ENCODE data around the gene ERCC8. TPM values are rescaled to one million over a fixed set of nuclear protein-coding genes. Genes with fewer than 3 reads are reported as not detected.

The ERCC8 gene
- total and polyA plus RNA-seq, 9 of the 15 experiments (the other 6 are each of a cell fraction or from before 2014, with no cell fraction given), result 10.1 to 41.8 (median 24.4) TPM

DNA sequence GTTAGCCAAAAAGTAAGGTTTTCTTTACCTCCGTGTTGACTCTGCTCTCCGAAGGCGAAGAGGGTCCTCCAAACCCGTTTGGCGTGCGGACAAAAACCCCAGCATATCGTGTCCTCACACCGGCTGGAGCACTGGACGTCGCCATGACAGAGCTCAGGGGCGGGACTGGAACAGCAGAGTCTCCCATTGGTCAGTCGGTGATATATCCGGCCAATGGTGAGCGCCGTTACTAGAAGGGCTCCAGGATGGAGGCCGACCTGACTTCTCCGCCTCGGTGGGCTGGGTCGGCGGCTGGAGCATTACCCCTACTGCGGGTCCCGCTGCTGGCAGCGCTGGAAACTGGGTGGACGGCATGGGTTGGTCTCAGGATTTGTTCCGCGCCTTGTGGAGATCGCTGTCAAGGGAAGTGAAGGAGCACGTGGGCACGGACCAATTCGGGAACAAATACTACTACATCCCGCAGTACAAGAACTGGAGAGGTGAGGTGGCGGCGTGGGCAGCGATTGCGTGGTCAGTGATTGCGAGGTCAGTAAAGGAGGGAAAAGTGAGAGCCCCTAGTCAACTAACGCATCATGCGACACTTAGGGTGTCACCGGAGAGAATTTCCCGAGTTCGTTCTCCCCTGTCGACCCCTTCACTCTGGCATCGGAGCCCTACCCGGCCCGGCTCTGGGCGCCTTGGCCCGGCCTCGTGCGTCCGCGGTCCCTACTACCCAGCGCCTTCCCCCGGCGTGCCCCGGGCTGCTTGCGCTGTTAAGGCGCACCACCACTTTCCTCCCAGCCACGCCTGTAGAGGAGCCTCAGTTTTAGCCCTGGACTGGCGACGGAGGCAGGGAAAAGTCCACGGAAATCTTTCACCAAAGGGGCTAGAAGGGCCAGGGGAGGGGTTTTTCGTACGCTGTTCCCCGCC is at the start of gene ERCC8, which contains the start of gene NDUFAF2 (continued):
- TF ChIP-seq, protein P1, sequence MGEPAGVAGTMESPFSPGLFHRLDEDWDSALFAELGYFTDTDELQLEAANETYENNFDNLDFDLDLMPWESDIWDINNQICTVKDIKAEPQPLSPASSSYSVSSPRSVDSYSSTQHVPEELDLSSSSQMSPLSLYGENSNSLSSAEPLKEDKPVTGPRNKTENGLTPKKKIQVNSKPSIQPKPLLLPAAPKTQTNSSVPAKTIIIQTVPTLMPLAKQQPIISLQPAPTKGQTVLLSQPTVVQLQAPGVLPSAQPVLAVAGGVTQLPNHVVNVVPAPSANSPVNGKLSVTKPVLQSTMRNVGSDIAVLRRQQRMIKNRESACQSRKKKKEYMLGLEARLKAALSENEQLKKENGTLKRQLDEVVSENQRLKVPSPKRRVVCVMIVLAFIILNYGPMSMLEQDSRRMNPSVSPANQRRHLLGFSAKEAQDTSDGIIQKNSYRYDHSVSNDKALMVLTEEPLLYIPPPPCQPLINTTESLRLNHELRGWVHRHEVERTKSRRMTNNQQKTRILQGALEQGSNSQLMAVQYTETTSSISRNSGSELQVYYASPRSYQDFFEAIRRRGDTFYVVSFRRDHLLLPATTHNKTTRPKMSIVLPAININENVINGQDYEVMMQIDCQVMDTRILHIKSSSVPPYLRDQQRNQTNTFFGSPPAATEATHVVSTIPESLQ (CRISPR knock-in tag; IDR thresholded peaks at IDR 0.05), result no peak
- no peak for TF ChIP-seq ZNF253 (CRISPR knock-in tag; conservative IDR thresholded peaks at IDR 0.05)
- no peak for TF ChIP-seq SLC30A9 (CRISPR knock-in tag; IDR thresholded peaks at IDR 0.05)
- no peak for TF ChIP-seq ARNT (IDR thresholded peaks at IDR 0.05)
- TF ChIP-seq FOXP1 (CRISPR knock-in tag; IDR thresholded peaks at IDR 0.05), result peak; percentile 38; the same call in 1 of the 2 replicates
- TF ChIP-seq YY1 (IDR thresholded peaks at IDR 0.05; ENCODE audit: borderline replicate concordance in 1 of 3, control insufficient read depth in 1 of 3, extremely low read depth in 1 of 3, insufficient read depth in 3 of 3, insufficient read length in 1 of 3, insufficient replicate concordance in 2 of 3, low read depth in 1 of 3, low read length in 2 of 3), result peak; percentile 75 to 96 (median 92)
- TF ChIP-seq ZNF695 (CRISPR knock-in tag; IDR thresholded peaks at IDR 0.05), result no peak
- TF ChIP-seq BHLHE40 (IDR thresholded peaks at IDR 0.05; ENCODE audit: low read length), result 0 out of 2 replicates have a peak, but pooled peaks have one; percentile 3
- TF ChIP-seq MAFG (tag; conservative IDR thresholded peaks at IDR 0.05), result no peak
- TF ChIP-seq, protein P2, sequence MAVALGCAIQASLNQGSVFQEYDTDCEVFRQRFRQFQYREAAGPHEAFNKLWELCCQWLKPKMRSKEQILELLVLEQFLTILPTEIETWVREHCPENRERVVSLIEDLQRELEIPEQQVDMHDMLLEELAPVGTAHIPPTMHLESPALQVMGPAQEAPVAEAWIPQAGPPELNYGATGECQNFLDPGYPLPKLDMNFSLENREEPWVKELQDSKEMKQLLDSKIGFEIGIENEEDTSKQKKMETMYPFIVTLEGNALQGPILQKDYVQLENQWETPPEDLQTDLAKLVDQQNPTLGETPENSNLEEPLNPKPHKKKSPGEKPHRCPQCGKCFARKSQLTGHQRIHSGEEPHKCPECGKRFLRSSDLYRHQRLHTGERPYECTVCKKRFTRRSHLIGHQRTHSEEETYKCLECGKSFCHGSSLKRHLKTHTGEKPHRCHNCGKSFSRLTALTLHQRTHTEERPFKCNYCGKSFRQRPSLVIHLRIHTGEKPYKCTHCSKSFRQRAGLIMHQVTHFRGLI (CRISPR knock-in tag; IDR thresholded peaks at IDR 0.05), result no peak
- no peak for TF ChIP-seq LEF1 (IDR thresholded peaks at IDR 0.05)
- peak; percentile 38; the same call in 1 of the 2 replicates for TF ChIP-seq MTA3 (IDR thresholded peaks at IDR 0.05; ENCODE audit: borderline replicate concordance)
- no peak for TF ChIP-seq GABPB1 (CRISPR knock-in tag; IDR thresholded peaks at IDR 0.05)
- TF ChIP-seq, protein P3, sequence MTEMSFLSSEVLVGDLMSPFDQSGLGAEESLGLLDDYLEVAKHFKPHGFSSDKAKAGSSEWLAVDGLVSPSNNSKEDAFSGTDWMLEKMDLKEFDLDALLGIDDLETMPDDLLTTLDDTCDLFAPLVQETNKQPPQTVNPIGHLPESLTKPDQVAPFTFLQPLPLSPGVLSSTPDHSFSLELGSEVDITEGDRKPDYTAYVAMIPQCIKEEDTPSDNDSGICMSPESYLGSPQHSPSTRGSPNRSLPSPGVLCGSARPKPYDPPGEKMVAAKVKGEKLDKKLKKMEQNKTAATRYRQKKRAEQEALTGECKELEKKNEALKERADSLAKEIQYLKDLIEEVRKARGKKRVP (CRISPR knock-in tag; IDR thresholded peaks at IDR 0.05), result no peak
- TF ChIP-seq, protein P4, sequence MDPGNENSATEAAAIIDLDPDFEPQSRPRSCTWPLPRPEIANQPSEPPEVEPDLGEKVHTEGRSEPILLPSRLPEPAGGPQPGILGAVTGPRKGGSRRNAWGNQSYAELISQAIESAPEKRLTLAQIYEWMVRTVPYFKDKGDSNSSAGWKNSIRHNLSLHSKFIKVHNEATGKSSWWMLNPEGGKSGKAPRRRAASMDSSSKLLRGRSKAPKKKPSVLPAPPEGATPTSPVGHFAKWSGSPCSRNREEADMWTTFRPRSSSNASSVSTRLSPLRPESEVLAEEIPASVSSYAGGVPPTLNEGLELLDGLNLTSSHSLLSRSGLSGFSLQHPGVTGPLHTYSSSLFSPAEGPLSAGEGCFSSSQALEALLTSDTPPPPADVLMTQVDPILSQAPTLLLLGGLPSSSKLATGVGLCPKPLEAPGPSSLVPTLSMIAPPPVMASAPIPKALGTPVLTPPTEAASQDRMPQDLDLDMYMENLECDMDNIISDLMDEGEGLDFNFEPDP (CRISPR knock-in tag; IDR thresholded peaks at IDR 0.05), result no peak
- TF ChIP-seq PML (IDR thresholded peaks at IDR 0.05; ENCODE audit: low read length), result no peak
- TF ChIP-seq, protein P5, sequence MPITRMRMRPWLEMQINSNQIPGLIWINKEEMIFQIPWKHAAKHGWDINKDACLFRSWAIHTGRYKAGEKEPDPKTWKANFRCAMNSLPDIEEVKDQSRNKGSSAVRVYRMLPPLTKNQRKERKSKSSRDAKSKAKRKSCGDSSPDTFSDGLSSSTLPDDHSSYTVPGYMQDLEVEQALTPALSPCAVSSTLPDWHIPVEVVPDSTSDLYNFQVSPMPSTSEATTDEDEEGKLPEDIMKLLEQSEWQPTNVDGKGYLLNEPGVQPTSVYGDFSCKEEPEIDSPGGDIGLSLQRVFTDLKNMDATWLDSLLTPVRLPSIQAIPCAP (CRISPR knock-in tag; IDR thresholded peaks at IDR 0.05; ENCODE audit: borderline replicate concordance), result no peak

Measured in K562 (cell line).